GM03348 (cell line): ENCODE measurements around the gene SWAP70.
"Not testable (repeated sequence)": the region's sequence is repeated elsewhere in the genome, so short reads cannot be mapped to it uniquely, and the experiment has no call there.

ENCODE experiments used
- DNase-seq: peaks from one replicate; pipeline ENCODE4 v3.0.0; 2012; ENCODE audit warnings: low spot score

The SWAP70 gene

DNA sequence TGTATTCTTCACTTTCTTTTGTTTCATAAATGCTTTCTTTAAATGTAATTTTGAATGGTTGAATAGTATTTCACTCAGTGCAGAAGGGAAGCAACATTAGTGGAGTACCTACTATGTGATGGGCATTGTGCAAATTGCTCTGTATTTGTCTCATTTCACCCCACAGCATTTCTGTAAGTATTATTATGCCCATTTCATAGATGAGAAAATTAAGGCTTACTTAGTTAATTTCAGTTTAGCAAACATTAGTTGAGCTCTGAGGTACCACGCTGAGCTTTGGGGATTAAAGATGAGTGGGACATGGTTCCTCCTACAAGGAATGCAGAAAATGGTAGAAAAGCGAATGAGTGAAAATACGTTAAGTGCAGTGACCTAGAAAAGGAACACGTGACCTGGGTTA is 58.1 kb downstream of the SWAP70 start:
- DNase-seq: no peak

DNA sequence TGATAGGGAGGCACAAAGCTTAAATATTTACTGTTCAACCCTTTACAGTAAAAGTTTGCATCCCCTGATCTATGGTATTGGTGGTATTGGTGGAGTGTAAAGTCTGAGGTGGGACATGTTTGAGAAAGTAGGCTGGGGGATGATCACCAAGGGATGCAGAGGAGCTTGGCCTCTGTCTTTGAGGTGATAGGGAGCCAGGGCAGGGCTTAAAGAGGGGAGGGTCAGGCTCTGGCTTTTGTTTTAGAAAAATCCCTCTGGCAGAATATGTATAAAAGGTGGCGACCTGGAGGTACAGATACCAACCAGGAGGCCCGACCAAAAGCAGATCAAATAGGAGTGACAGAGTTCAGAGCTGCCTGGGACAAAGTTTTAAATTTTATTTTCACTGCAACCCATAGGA is 59.0 kb downstream of the SWAP70 start:
- no peak for DNase-seq

DNA sequence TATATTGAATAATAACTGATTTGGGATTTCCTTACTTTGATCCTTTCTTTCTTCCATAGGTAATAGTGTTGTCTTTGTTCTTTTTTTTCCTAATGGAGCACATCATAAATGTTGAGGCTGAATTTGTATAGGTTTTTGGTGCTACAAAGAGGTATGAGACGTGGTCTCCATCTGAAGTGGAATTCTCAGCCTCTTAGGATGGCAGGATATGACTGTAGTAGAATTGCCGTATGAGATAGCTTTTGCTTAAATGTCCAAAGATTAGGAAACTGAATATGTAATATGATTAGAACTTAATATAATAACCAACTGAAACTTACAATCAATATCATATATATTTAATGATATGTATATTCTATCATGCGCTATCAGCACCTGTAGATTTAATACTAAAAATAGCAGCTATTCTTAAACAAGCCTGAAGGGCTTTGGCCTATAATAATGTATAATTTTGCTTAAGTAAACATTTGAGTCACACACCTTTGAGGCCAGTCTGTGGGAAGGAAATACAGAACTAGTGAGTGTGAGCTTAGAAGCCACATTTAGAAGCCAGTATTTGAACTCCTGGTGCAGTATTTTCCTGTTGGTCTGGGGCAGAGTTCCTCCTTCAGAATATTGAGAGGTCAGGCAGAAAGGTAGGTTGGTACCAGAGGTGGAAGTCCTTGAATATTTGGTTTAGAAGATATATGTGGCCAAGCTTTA is 62.6 kb downstream of the SWAP70 start:
- no peak for DNase-seq

DNA sequence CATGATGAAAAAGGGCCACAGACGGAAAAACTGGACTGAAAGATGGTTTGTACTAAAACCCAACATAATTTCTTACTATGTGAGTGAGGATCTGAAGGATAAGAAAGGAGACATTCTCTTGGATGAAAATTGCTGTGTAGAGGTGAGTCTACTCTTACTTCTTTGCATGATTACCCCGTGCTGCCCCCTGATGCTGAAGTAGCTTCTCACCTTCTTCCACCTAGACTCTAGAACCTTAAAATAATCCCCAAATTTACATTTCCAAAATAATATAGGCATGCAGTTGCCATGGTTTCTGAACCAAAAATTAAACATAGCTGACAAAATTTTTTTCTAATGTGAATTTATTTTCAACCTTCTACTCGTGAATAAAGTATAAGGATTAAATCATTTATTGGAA is 64.2 kb downstream of the SWAP70 start:
- no peak for DNase-seq

DNA sequence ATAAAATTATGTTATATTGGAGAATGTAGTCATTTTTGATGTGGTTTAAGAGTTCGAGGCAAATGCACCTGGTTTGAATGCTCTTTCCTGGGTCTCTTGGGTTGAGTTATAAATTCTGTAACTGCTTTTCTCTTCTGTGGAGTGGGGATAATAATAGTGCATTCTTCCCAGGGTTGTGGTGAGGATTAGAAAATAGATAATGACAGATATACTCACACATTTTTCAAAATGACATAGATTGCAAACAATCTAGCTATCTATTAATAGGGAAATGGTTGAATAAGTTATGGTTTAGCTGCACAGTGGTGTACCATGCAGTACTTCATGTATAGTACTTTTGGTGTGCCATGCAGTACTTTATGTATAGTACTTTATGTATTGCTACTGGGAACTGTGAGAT is 67.4 kb downstream of the SWAP70 start:
- no peak for DNase-seq

DNA sequence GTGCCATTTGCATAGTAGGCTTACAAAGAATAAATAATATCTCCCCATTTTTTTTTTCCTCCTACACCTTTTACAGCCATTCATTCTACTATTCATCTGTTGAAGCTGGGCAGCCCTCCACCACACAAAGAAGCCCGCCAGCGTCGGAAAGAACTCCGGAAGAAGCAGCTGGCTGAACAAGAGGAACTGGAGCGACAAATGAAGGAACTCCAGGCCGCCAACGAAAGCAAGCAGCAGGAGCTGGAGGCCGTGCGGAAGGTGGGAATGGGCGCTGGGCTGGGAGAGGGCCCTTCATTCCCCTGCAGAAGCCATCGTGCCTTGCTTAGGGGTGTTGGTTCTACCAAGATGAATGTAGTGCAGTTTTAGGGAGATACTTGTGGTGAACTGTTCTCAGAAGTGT is 68.6 kb downstream of the SWAP70 start:
- no peak for DNase-seq

DNA sequence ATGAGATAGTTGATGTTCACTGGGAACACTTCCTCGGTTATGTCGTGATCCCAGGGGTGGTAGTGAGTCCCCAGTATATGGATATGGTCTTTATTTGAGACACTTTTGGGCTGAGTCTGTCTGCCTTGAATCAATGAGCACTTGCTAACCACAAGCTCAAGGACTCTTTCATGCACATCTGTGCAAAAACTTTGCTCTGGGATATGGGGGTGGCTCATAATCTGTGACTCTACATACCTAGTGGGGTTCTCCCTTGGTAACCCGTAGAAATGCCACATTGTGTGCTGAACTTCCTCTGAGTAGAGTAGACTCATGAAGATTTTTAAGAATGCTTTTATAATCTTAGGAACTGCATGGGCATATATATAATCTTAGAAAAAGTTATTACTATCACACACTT is 69.3 kb downstream of the SWAP70 start:
- DNase-seq: no peak

DNA sequence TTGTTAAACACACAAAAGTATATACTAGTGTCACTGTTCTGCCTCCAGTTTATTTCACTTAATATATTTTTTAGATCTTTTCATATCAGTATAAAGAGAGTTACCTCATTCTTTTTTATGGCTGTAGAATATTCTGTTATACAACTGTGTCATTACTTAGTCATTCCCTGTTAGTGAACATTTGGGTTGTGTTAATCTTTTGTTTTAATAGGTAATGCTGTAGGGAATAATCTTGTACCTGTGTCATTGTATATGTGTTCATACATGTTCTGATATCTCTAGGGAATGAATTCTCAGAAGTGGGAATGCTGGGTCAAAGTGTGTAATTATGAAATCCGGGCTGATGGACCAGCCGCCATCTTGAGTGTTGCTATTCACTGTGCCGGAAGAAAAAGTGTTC is 71.4 kb downstream of the SWAP70 start:
- no peak for DNase-seq

DNA sequence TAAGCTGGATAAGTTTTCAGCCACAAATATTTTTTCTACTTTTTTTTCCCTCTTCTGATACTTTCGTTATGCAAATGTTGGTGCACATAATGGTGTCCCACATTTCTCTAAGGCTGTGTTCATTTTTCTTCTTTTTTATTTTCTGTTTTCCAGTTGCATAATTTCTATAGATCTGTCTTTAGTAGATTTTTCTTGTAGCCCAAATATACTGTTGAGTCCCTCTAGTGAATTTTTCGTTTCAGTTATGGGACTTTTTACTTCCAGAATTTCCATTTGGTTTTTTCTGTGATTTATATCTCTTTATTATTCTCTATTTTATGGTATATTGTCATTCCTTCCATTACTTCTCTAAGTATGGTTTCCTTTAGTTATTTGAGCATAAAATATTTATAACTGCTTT is 72.0 kb downstream of the SWAP70 start:
- no peak for DNase-seq

DNA sequence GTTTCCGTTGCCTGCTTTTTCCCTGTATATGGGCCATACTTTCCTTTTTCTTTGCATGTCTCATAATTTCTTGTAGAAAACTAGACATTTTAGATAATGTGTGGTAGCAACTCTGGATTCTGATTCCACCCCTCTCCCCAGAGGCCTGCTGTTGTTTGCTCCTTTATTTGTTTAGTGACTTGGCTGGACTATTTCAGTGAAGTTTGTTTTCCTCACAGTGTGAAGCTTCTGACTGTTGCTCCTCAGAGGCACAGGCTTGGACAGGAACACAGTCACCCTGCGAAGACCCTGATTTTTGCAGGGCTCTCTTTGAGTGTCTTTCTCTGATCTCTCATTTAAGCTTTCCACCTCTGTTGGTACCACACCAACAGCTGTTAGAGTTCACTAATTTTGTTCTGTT is 72.5 kb downstream of the SWAP70 start:
- no peak for DNase-seq

DNA sequence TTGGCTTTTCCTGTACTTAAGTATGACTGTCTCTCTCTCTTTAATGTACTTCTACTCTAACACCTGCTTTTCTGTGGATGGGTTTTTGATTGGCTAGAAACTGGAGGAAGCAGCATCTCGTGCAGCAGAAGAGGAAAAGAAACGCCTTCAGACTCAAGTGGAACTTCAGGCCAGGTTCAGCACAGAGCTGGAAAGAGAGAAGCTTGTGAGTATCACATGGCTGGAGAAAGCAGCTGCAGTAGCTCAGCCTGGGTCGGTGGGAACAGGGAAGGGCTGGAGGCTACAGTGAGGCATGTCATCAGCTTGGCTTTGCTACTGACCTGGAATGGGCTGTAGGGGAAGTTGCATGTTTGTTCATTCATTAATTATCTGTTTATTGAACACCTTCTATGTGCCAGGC is 74.2 kb downstream of the SWAP70 start:
- no peak for DNase-seq

DNA sequence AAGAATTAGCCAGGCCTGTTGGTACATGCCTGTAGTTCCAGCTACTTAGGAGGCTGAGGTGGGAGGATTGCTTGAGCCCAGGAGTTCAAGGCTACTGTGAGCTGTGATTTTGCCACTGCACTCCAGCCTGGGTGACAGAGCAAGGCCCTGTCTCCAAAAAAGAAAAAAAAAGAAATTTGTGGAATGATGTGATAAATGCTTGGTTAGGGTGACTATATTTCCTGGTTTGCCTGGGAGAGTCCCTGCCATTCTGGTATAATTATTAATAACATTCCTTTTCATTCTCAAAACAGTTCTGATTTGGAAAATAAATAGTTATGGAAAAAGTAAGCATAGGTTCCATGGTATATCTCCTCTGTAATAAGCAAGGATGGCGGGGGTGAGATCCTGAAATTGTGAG is 74.8 kb downstream of the SWAP70 start:
- no peak for DNase-seq

DNA sequence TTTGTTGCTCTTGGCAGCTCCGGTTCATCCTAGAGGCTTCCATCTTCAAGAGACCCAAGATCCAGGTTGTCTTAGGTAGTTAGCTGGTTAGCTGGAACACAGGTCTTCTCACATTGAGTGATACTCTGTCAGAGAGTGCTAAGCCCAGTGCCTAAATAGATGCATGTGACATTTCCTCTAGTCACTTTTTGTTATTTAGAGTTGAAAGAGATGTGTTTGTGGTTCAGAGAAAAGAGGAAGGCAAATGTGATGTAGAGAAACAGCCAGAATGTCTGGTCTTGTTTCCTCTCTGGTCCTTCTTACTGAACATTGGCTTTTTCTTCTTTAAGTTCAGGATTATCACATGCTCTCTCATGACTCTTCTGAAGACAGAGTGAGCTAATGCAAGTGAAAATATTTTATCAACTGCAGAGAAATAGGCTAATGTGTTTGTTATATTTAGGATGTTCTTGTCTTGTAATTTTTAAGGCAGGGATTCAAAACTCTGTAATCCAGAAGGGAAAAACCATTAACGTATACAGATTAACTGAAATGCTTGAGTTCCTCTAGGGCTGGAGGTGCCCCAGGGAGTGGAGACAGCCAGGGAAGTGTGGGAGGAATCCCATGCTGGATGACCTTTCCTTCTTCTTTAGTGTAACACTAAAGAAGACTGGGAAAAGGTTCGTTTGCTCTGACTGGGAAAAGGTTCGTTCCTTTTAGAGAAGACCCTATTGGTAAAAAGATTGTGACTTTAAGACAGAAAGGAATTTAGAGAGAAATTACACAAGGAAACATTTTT is 75.4 kb downstream of the SWAP70 start:
- no peak for DNase-seq

DNA sequence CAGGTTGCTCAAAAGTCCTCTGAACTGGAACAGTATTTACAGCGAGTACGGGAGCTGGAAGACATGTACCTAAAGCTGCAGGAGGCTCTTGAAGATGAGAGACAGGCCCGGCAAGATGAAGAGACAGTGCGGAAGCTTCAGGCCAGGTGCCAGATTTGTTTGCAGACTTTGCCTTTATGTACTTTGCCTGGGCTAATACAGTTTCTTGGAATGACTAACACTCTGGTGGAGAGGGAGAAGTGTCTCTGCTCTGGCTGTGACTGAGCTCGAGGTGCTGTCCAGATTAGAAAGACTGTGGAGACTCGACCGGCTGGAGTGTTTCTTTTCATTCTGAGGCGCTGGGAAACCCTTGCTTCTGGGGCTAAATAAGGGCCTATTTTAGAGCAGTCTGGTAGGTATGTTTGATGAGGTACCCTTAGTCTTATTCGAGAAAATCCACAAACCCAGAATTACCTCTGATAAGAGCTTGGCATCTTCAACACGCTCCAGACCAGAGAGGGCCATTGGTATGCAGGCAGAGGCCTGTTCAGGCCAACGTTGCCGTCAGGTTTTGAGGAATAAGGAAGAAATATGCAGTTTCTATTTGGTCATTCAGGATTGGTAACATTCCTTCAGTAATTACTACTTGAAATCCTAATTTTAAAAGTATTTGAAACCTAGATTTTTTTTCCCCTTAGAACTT is 76.5 kb downstream of the SWAP70 start:
- no peak for DNase-seq

DNA sequence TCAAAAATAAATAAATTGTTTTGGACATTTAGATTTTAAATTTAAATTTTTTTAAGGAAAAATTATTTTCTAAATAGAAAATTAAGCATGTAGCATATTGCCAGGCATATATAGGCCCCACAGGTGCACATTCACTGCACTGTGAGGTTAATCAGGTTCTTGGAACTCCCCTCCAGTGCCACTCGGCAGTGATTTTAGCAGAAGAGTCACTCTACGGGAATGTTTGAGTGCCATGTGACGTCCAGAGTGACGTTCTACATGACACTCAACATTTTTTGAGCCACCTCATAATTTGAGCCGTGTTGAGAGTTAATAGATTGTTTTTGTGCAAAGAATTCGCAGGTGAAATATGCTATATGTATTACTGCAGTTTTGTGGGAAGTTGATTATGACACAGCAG is 77.4 kb downstream of the SWAP70 start:
- DNase-seq: no peak

DNA sequence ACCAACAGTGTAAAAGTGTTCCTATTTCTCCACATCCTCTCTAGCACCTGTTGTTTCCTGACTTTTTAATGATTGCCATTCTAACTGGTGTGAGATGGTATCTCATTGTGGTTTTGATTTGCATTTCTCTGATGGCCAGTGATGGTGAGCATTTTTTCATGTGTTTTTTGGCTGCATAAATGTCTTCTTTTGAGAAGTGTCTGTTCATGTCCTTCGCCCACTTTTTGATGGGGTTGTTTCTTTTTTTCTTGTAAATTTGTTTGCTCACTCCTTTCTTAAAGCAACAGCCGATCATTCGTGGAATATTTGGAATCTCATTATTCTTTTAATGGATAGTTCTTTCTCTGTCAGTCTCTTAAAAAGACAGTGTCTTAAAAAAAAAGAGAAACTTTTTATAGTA is 79.6 kb downstream of the SWAP70 start:
- not testable (repeated sequence) for DNase-seq

DNA sequence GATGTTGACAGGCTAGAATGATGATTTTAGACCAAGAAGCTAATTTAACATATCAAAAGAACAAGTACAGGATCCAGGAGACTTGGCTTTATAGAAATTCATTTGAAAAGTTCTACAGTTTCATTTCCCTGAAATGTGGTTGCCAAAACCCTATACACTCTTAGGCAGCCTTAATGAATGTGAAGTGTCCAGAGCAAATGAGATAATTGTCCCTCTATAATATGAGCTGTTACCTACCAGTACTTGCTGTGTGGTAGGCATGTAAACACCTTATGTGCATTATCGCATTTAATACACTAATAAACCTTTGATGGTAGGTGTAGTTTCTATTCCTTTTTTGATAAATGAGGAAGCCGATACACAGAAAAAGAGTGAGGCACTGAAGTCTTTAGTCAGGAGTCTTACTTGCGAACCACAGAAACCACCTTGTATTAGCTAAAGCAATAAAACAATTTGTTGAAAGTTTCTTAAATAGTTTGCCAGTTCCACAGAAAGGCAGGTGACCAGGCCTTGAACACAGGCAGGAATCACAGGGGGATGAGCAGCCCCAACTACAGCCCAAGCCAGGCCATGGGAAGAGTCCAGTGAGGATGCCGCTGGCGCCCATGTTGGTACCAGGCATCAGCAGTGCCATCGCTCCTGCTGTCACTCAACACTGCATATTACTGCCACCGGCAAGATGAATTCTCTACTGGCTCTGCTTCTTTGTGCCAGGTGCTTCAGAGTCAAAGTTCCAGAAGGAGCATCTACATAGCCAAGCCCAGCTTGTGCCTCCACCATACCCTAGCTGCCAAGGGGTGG is 81.7 kb downstream of the SWAP70 start:
- no peak for DNase-seq

DNA sequence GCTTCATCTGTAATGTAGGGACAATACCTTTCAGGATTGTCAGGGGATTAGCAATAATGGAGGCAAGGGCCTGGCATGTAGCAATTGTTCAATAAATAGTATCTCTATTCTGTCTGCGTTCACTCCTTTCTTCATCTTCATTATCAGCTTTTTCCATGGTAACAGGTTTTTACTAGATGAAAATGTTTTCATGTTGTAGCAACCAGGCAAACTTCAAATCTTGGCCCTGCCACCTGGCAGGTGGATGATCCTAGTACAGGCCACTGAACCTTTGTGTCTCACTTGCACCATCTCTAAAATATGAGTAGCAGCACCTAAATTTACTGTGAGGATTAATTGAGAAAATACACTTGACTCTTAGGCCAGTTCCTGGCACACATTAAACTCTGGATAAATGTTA is 83.4 kb downstream of the SWAP70 start:
- no peak for DNase-seq

DNA sequence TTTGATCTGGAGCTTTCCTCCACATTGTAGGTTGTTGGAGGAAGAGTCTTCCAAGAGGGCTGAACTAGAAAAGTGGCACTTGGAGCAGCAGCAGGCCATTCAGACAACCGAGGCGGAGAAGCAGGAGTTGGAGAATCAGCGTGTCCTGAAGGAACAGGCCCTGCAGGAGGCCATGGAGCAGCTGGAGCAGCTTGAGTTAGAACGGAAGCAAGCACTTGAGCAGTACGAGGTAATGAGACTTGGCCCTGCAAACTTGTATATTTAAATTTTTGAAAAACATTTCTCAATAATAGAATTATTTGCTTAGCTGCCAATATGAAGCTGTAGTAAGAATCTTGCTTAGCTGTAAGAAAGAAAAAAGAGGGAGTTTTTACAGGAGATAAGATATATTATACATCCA is 84.0 kb downstream of the SWAP70 start:
- no peak for DNase-seq

DNA sequence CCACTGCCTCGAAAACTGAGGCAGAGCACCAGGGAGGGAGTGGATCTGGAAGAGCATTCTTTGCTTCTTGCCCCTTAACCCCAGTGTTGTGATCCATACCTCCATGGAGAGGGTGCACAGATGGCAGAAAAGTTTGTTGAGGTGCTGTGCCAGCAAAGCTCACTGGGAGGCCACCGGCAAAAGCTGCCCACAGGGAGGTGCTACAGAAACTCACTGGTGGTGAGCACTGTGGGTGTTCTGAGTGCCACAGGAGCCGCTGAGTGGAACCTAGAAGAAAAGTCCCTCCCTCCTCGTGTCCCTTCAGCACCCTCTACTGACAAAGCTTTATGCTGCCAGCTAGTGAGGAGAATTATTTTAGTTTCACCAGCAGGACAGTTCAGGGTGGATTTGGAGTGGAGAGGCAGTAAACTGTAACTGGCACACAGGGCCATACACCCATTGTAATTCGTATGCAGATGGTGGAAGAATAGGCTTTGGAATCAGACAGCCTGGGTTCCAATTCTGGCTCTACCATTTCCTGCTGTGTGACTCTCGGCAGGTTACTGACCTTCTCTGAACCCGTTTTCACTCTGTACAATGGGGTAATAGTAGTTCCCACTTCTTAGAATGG is 84.6 kb downstream of the SWAP70 start:
- DNase-seq: peak; percentile 84

DNA sequence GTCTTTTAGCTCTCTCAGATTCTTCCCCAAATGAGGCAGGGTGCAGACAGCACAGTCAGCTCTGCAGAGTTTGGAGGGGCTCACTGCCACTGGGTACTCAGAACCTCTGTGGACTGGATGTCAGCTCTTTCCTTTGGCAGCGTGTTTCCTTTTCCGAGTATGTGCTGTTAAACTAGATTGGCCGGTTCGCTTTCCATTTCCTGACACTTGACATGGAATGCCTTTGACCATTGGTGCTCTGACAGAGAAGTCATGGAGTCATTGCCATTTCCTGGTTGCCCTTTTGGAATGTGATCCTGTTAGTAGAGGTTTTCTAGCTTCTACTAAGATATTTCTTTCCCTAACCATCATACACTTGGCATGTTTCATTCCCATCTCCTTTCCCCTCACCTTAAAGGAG is 86.7 kb downstream of the SWAP70 start:
- no peak for DNase-seq

DNA sequence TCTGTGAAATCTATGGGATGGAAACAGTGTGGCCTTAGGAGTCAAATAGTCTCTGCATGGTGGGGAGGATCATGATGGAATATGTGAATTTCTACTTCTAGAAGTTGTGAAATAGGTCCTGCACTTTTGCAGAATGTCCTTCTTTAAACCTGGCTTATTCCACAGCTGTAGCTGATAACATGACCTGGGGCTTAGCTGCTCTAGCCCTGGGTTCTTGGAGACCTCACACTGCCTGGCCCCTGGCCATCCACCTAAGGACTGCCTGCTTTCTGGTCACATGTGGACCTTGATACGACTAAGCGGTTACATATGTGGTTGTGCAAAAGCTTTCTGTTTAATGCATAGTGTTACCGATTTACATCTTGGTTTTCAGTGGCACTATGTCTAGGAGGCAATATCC is 88.2 kb downstream of the SWAP70 start:
- no peak for DNase-seq
